Fibroblast of lung (primary cell): ENCODE results near the gene MRS2. TPM values are rescaled to one million over a fixed set of nuclear protein-coding genes. Genes with fewer than 3 reads are reported as not detected.

ENCODE experiments used
- DNase-seq, 2 donors: peaks; one replicate each; pipeline versions ENCODE4 v3.0.0 to v3.0.0-alpha.2; 2010; ENCODE audit warnings: low read depth in 2 of 2
- H2AFZ ChIP-seq: 2 replicates; pipeline ENCODE4 v1.5.1; 2012; ENCODE audit warnings: low read length, control low read depth, inconsistent platforms
- H3K27ac ChIP-seq: 2 replicates; pipeline ENCODE4 v1.5.1; 2011; ENCODE audit warnings: low read length, control low read depth; ENCODE audit not compliant: insufficient read depth
- H3K27me3 ChIP-seq: 2 replicates; pipeline ENCODE4 v1.5.1; 2011; ENCODE audit warnings: mild to moderate bottlenecking, low read length; ENCODE audit not compliant: control insufficient read depth, insufficient read depth
- H3K36me3 ChIP-seq: 2 replicates; pipeline ENCODE4 v1.5.1; 2011; ENCODE audit warnings: low read length; ENCODE audit not compliant: control insufficient read depth, insufficient read depth
- H3K4me1 ChIP-seq: 2 replicates; pipeline ENCODE4 v1.5.1; 2011; ENCODE audit warnings: low read length; ENCODE audit not compliant: control insufficient read depth, insufficient read depth; ENCODE audit errors: extremely low read depth
- H3K4me2 ChIP-seq: 2 replicates; pipeline ENCODE4 v1.5.1; 2011; ENCODE audit warnings: low read length, control low read depth; ENCODE audit not compliant: insufficient read depth; ENCODE audit errors: extremely low read depth
- H3K4me3 ChIP-seq, 4 experiments: fragments of 200-600 bp in 1 of 4; sonication (generic) in 1 of 4; replicated peaks in 1 of 4; 2 replicates each; pipeline ENCODE4 v1.5.1; 2011 to 2016; ENCODE audit warnings: low read length in 4 of 4, low read depth in 3 of 4, mild to moderate bottlenecking in 3 of 4, control low read depth in 2 of 4, inconsistent platforms in 1 of 4, mixed read lengths in 1 of 4; ENCODE audit not compliant: insufficient read depth in 1 of 4; ENCODE audit errors: control extremely low read depth in 1 of 4
- H3K79me2 ChIP-seq: 2 replicates; pipeline ENCODE4 v1.5.1; 2012; ENCODE audit warnings: mild to moderate bottlenecking, low read length, inconsistent platforms; ENCODE audit not compliant: control insufficient read depth, insufficient read depth
- H3K9ac ChIP-seq: 2 replicates; pipeline ENCODE4 v1.5.1; 2011; ENCODE audit warnings: mild to moderate bottlenecking, low read length, control low read depth; ENCODE audit not compliant: insufficient read depth
- H3K9me3 ChIP-seq: 2 replicates; pipeline ENCODE4 v1.5.1; 2012; ENCODE audit warnings: low read depth, low read length; ENCODE audit not compliant: control insufficient read depth, insufficient read depth
- H4K20me1 ChIP-seq: 2 replicates; pipeline ENCODE4 v1.5.1; 2011; ENCODE audit warnings: low read length; ENCODE audit not compliant: control insufficient read depth, insufficient read depth; ENCODE audit errors: extremely low read depth
- CTCF ChIP-seq, 2 donors: IDR thresholded peaks in 1 of 2; conservative IDR thresholded peaks in 1 of 2; 1 replicate in 1 of 2; 2 replicates in 1 of 2; pipeline ENCODE4 v1.5.1; 2011 to 2012; ENCODE audit warnings: low read length in 2 of 2, control low read depth in 1 of 2, inconsistent platforms in 1 of 2, low read depth in 1 of 2, mild to moderate bottlenecking in 1 of 2
- EZH2 ChIP-seq: IDR thresholded peaks from 2 replicates; pipeline ENCODE4 v1.5.1; 2012; ENCODE audit warnings: low read length, control low read depth, mild to moderate bottlenecking; ENCODE audit errors: missing control alignments
- polyA plus RNA-seq, 2 donors: library from polyadenylated mRNA; depleted of rRNA in 1 of 2; stranded (reverse) in 1 of 2; unstranded in 1 of 2; fragments of >200 nt; gene quantifications; 2 replicates each; pipeline ENCODE4 v1.2.1, GENCODE V29; 2011 to 2012; ENCODE audit warnings: missing spikeins in 1 of 2
- total RNA-seq: library from RNA; depleted of rRNA; stranded (reverse); fragments of >200 nt; gene quantifications from 2 replicates; pipeline ENCODE4 v1.2.1, GENCODE V29; 2014

Gene MRS2
- total and polyA plus RNA-seq, 2 donors (not counting 1 experiment from before 2014, with no cell fraction given): 12.6 to 19.9 TPM

GRCh38 chr6:24376871-24377270 is 25.9 kb upstream of the MRS2 start:
- H3K4me2 ChIP-seq: no peak overlapping the region
- H3K9me3 ChIP-seq: no peaks in the 10 kb centered on the region
- H3K36me3 ChIP-seq: no peaks in the 10 kb centered on the region
- no peak overlapping the region for H3K4me3 ChIP-seq
- no peaks in the 10 kb centered on the region for H3K27me3 ChIP-seq
- no peaks in the 10 kb centered on the region for H3K79me2 ChIP-seq
- H3K9ac ChIP-seq: no peak overlapping the region
- no peaks in the 10 kb centered on the region for H3K4me1 ChIP-seq
- H4K20me1 ChIP-seq: no peaks in the 10 kb centered on the region
- DNase-seq: no peak
- TF ChIP-seq EZH2 (no peak), CTCF (conservative IDR thresholded peaks at IDR 0.05 in 1 of 2, IDR thresholded peaks at IDR 0.05 in 1 of 2; ENCODE audit: low read depth in 1 of 2, low read length in 2 of 2) (no peak)
- no peak overlapping the region for H2AFZ ChIP-seq
- H3K27ac ChIP-seq: no peak overlapping the region

- Histone ChIP-seq H3K79me2 (no peaks in the 10 kb centered on the region), H3K4me2 (no peak overlapping the region), H3K9ac (no peak overlapping the region), H2AFZ (no peak overlapping the region), H3K36me3 (no peaks in the 10 kb centered on the region), H3K27ac (no peak overlapping the region), H3K4me3 (no peak overlapping the region), H3K27me3 (no peaks in the 10 kb centered on the region), H4K20me1 (no peaks in the 10 kb centered on the region), H3K9me3 (no peaks in the 10 kb centered on the region), H3K4me1 (no peaks in the 10 kb centered on the region)
- no peak for TF ChIP-seq EZH2
- no peak for TF ChIP-seq CTCF (conservative IDR thresholded peaks at IDR 0.05 in 1 of 2, IDR thresholded peaks at IDR 0.05 in 1 of 2; ENCODE audit: low read depth in 1 of 2, low read length in 2 of 2)
- no peak for DNase-seq
Measured at GRCh38 chr6:24378473-24379097, 24.2 kb upstream of the MRS2 start.

GRCh38 chr6:24381476-24382219 is 21.1 kb upstream of the MRS2 start:
- H3K9me3 ChIP-seq: no peaks in the 10 kb centered on the region
- H3K36me3 ChIP-seq: no peaks in the 10 kb centered on the region
- H3K27me3 ChIP-seq: no peaks in the 10 kb centered on the region
- H3K4me3 ChIP-seq: no peak overlapping the region
- H3K79me2 ChIP-seq: no peaks in the 10 kb centered on the region
- TF ChIP-seq EZH2: no peak
- no peak for TF ChIP-seq CTCF (conservative IDR thresholded peaks at IDR 0.05 in 1 of 2, IDR thresholded peaks at IDR 0.05 in 1 of 2; ENCODE audit: low read depth in 1 of 2, low read length in 2 of 2)
- no peak overlapping the region for H3K27ac ChIP-seq
- H4K20me1 ChIP-seq: no peaks in the 10 kb centered on the region
- H2AFZ ChIP-seq: no peak overlapping the region
- DNase-seq: no peak
- H3K4me2 ChIP-seq: no peak overlapping the region
- H3K9ac ChIP-seq: no peak overlapping the region
- no peaks in the 10 kb centered on the region for H3K4me1 ChIP-seq
